ENCODE data around the gene ADGRG3. TPM values are rescaled to one million over a fixed set of nuclear protein-coding genes. Genes with fewer than 3 reads are reported as not detected.

Gene ADGRG3
- total and polyA plus RNA-seq, 9 of the 15 experiments (the other 6 are each of a cell fraction or from before 2014, with no cell fraction given), result 0.09 to 0.52 (median 0.14) TPM; not detected in 3

DNA sequence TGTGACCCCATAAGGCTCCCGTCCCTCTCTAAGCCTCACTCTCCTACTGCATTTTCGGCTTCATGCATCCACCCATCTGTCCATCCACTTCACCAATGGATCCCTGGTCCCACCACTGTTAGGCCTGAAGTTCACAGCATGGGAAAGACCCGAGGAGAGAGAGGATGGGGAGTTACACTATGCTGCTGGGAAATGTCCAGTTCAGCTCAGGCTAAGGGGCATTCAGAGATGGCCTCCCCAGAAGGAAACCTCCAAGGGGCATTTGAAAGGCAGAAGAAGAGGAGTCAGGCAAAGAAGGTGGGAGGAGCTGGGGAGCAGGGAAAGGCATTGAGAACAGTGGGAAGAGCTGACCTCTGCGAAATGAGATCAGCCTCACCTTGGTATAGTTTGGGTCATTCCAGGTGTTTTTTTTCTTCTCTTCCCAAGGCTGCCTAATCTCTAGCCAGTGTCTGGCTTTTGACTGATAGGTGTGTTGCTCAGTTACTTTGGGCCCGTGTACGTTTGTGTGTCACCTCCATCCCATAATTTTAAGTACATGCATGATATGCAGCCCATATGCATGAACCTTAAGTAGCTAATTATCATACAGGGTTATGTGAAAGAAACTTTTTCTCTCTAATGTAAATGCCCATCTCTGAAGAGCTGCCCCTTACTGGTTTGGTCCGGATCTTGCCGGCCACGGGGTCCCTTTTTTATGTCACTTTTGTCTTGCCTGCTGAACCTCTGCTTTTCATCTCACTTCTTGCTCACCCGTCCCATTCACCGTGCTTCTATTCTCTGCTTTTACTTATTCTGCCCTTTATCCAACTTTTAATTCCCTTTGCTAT lies 14.9 kb downstream of the ADGRG3 start (continued):
- TF ChIP-seq JUN (IDR thresholded peaks at IDR 0.05; ENCODE audit: borderline replicate concordance, low read depth, low read length) (no peak), JUN (CRISPR knock-in tag; IDR thresholded peaks at IDR 0.05; ENCODE audit: borderline replicate concordance) (no peak), SMARCE1 (IDR thresholded peaks at IDR 0.05) (no peak), NR4A1 (CRISPR knock-in tag; IDR thresholded peaks at IDR 0.05) (no peak), NR4A1 (tag; IDR thresholded peaks at IDR 0.05) (no peak), ZNF274 (IDR thresholded peaks at IDR 0.05; ENCODE audit: borderline replicate concordance, low read depth, low read length) (no peak), BCL6 (CRISPR knock-in tag; IDR thresholded peaks at IDR 0.05) (no peak), ZNF764 (CRISPR knock-in tag; IDR thresholded peaks at IDR 0.05; ENCODE audit: low read depth) (no peak), HNRNPK (IDR thresholded peaks at IDR 0.05; ENCODE audit: low read depth, low read length, poor library complexity, severe bottlenecking) (no peak), SUPT5H (IDR thresholded peaks at IDR 0.05) (peak; percentile 92), TCF3 (CRISPR knock-in tag; IDR thresholded peaks at IDR 0.05) (no peak), ZC3H8 (IDR thresholded peaks at IDR 0.05) (peak; percentile 96), POLR2B (IDR thresholded peaks at IDR 0.05; ENCODE audit: low read depth, partially characterized antibody) (peak; percentile 88), MEF2D (tag; conservative IDR thresholded peaks at IDR 0.05; ENCODE audit: low read depth) (no peak), RFX7 (CRISPR knock-in tag; IDR thresholded peaks at IDR 0.05) (no peak), STAT5B (CRISPR knock-in tag; IDR thresholded peaks at IDR 0.05) (no peak), CREBBP (IDR thresholded peaks at IDR 0.05; ENCODE audit: low read depth, low read length) (no peak)
- TF ChIP-seq, protein P1, sequence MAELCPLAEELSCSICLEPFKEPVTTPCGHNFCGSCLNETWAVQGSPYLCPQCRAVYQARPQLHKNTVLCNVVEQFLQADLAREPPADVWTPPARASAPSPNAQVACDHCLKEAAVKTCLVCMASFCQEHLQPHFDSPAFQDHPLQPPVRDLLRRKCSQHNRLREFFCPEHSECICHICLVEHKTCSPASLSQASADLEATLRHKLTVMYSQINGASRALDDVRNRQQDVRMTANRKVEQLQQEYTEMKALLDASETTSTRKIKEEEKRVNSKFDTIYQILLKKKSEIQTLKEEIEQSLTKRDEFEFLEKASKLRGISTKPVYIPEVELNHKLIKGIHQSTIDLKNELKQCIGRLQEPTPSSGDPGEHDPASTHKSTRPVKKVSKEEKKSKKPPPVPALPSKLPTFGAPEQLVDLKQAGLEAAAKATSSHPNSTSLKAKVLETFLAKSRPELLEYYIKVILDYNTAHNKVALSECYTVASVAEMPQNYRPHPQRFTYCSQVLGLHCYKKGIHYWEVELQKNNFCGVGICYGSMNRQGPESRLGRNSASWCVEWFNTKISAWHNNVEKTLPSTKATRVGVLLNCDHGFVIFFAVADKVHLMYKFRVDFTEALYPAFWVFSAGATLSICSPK (IDR thresholded peaks at IDR 0.05; ENCODE audit: borderline replicate concordance), result no peak
- TF ChIP-seq, protein P2, sequence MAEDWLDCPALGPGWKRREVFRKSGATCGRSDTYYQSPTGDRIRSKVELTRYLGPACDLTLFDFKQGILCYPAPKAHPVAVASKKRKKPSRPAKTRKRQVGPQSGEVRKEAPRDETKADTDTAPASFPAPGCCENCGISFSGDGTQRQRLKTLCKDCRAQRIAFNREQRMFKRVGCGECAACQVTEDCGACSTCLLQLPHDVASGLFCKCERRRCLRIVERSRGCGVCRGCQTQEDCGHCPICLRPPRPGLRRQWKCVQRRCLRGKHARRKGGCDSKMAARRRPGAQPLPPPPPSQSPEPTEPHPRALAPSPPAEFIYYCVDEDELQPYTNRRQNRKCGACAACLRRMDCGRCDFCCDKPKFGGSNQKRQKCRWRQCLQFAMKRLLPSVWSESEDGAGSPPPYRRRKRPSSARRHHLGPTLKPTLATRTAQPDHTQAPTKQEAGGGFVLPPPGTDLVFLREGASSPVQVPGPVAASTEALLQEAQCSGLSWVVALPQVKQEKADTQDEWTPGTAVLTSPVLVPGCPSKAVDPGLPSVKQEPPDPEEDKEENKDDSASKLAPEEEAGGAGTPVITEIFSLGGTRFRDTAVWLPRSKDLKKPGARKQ (CRISPR knock-in tag; IDR thresholded peaks at IDR 0.05), result no peak
- TF ChIP-seq, protein P3, sequence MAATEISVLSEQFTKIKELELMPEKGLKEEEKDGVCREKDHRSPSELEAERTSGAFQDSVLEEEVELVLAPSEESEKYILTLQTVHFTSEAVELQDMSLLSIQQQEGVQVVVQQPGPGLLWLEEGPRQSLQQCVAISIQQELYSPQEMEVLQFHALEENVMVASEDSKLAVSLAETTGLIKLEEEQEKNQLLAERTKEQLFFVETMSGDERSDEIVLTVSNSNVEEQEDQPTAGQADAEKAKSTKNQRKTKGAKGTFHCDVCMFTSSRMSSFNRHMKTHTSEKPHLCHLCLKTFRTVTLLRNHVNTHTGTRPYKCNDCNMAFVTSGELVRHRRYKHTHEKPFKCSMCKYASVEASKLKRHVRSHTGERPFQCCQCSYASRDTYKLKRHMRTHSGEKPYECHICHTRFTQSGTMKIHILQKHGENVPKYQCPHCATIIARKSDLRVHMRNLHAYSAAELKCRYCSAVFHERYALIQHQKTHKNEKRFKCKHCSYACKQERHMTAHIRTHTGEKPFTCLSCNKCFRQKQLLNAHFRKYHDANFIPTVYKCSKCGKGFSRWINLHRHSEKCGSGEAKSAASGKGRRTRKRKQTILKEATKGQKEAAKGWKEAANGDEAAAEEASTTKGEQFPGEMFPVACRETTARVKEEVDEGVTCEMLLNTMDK (IDR thresholded peaks at IDR 0.05; ENCODE audit: borderline replicate concordance, insufficient read depth, low read depth, low read length, poor library complexity, severe bottlenecking), result no peak
- TF ChIP-seq, protein P4, sequence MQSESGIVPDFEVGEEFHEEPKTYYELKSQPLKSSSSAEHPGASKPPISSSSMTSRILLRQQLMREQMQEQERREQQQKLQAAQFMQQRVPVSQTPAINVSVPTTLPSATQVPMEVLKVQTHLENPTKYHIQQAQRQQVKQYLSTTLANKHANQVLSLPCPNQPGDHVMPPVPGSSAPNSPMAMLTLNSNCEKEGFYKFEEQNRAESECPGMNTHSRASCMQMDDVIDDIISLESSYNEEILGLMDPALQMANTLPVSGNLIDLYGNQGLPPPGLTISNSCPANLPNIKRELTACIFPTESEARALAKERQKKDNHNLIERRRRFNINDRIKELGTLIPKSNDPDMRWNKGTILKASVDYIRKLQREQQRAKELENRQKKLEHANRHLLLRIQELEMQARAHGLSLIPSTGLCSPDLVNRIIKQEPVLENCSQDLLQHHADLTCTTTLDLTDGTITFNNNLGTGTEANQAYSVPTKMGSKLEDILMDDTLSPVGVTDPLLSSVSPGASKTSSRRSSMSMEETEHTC (IDR thresholded peaks at IDR 0.05), result no peak
